Keratinocyte (primary cell): ENCODE measurements around the gene KIDINS220.

Experiments
- EZH2 ChIP-seq: IDR thresholded peaks from one replicate; pipeline ENCODE4 v1.6.1; 2012; ENCODE audit warnings: inconsistent platforms, mild to moderate bottlenecking, low read length, moderate library complexity
- TF ChIP-seq, protein P1 (sequence below), 3 experiments: IDR thresholded peaks in 1 of 3; conservative IDR thresholded peaks in 1 of 3; optimal IDR thresholded peaks in 1 of 3; 2 replicates in 2 of 3; 3 replicates in 1 of 3; pipeline versions ENCODE3 to v1.5.1; 2011; ENCODE audit warnings: low read length in 3 of 3, mild to moderate bottlenecking in 3 of 3, moderate library complexity in 2 of 3, control low read depth in 1 of 3, inconsistent platforms in 1 of 3; ENCODE audit not compliant: insufficient read depth in 2 of 3; ENCODE audit errors: extremely low read depth in 1 of 3

DNA sequence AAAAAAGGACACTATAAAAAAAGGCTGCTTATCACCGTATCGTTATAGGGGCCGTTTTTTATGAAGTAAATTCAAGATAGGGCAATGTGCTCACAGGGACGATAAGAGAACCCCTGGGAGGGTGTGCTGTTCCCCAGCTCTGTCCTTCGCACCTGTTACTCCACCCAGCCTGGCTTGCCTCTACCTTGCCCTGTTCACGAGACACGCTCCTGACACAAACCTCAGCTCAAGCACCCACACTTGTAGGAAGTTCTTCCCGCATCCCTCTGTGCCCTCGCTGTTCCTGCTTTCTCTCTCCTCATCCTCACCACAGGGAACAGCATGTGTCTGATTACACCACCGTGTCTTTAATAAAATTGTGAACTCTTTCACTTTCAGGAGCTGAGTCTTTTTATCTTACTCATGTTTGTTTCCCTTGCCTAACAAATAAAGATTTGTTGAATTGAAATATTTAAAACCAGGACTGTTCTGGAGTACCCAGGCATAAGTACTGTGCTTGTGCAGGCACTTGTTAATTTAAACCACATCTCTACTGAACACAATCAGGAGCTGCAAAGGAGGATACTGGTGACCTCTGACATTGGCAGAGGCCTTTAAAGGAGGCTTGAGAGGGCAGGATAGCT lies 26.0 kb upstream of the KIDINS220 start:
- TF ChIP-seq, protein P1, sequence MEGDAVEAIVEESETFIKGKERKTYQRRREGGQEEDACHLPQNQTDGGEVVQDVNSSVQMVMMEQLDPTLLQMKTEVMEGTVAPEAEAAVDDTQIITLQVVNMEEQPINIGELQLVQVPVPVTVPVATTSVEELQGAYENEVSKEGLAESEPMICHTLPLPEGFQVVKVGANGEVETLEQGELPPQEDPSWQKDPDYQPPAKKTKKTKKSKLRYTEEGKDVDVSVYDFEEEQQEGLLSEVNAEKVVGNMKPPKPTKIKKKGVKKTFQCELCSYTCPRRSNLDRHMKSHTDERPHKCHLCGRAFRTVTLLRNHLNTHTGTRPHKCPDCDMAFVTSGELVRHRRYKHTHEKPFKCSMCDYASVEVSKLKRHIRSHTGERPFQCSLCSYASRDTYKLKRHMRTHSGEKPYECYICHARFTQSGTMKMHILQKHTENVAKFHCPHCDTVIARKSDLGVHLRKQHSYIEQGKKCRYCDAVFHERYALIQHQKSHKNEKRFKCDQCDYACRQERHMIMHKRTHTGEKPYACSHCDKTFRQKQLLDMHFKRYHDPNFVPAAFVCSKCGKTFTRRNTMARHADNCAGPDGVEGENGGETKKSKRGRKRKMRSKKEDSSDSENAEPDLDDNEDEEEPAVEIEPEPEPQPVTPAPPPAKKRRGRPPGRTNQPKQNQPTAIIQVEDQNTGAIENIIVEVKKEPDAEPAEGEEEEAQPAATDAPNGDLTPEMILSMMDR (optimal IDR thresholded peaks at IDR 0.05 in 1 of 3, IDR thresholded peaks at IDR 0.05 in 1 of 3, conservative IDR thresholded peaks at IDR 0.05 in 1 of 3; ENCODE audit: extremely low read depth in 1 of 3, insufficient read depth in 2 of 3, low read length in 3 of 3) = no peak
- no peak for TF ChIP-seq EZH2
